B cell (primary cell): ENCODE data around the gene DLGAP3. TPM values are rescaled to one million over a fixed set of nuclear protein-coding genes. Genes with fewer than 3 reads are reported as not detected.

Experiments used
- ATAC-seq: fragments of 200-7000 bp; cut with Tn5 transposase; one replicate; pipeline ENCODE4 v1.10.0; 2021; ENCODE audit warnings: low read depth, mild to moderate bottlenecking, moderate number of reproducible peaks, moderate library complexity
- CTCF ChIA-PET: fragments of 350-600 bp; sonication (Branson Sonifier 250); formaldehyde crosslinking; loops from one replicate; lab custom pipeline; 2021; ENCODE audit warnings: antibody characterized with exemption, inconsistent platforms; lab: Charles Lee
- POLR2A ChIA-PET: fragments of 350-600 bp; sonication (Branson Sonifier 250); formaldehyde crosslinking; loops from one replicate; lab custom pipeline; 2021; ENCODE audit warnings: antibody characterized with exemption; lab: Charles Lee
- DNase-seq: peaks from one replicate; pipeline ENCODE4 v3.0.0; 2013
- H2AFZ ChIP-seq: 2 replicates; pipeline ENCODE4 v1.6.1; 2012; ENCODE audit warnings: mild to moderate bottlenecking, low read depth, low read length; ENCODE audit not compliant: insufficient read depth, poor library complexity, severe bottlenecking
- H3K27ac ChIP-seq, 2 donors: 1 replicate in 1 of 2; 2 replicates in 1 of 2; pipeline ENCODE4 v1.5.1; 2012 to 2013; ENCODE audit warnings: low read length in 2 of 2, mild to moderate bottlenecking in 2 of 2, moderate library complexity in 1 of 2
- H3K27me3 ChIP-seq, 4 experiments: fragments of 200-600 bp in 1 of 4; sonication (generic) in 1 of 4; replicated peaks in 1 of 4; 1 replicate in 2 of 4; 2 replicates in 2 of 4; pipeline versions ENCODE4 v1.6.1 to v1.7.0; 2013 to 2016; ENCODE audit warnings: low read length in 3 of 4, mild to moderate bottlenecking in 2 of 4, mixed read lengths in 1 of 4, moderate library complexity in 1 of 4; ENCODE audit not compliant: insufficient read depth in 4 of 4, control insufficient read depth in 3 of 4; ENCODE audit errors: control extremely low read depth in 1 of 4
- H3K36me3 ChIP-seq, 2 experiments: replicated peaks in 1 of 2; 1 replicate in 1 of 2; 2 replicates in 1 of 2; pipeline versions ENCODE4 v1.6.1 to v1.7.1; 2013; ENCODE audit warnings: low read length in 1 of 2; ENCODE audit not compliant: insufficient read depth in 2 of 2, control insufficient read depth in 1 of 2; ENCODE audit errors: control extremely low read depth in 1 of 2, extremely low read depth in 1 of 2
- H3K4me1 ChIP-seq, 2 donors: fragments of 200-600 bp in 1 of 2; sonication (generic) in 1 of 2; 1 replicate in 1 of 2; 2 replicates in 1 of 2; pipeline versions ENCODE4 v1.5.1 to v1.6.1; 2013 to 2017; ENCODE audit warnings: low read length in 2 of 2; ENCODE audit not compliant: control insufficient read depth in 2 of 2, insufficient read depth in 2 of 2
- H3K4me2 ChIP-seq: replicated peaks from 2 replicates; pipeline ENCODE3; 2012; ENCODE audit warnings: mild to moderate bottlenecking, low read depth, low read length; ENCODE audit not compliant: poor library complexity, severe bottlenecking
- H3K4me3 ChIP-seq, 5 experiments: fragments of 200-600 bp in 1 of 5; sonication (generic) in 1 of 5; 1 replicate in 3 of 5; 2 replicates in 2 of 5; pipeline versions ENCODE4 v1.5.1 to v1.7.0; 2011 to 2016; ENCODE audit warnings: low read length in 4 of 5, mild to moderate bottlenecking in 4 of 5, low read depth in 2 of 5, control low read depth in 1 of 5, moderate library complexity in 1 of 5; ENCODE audit not compliant: insufficient read depth in 1 of 5; ENCODE audit errors: control extremely low read depth in 1 of 5, extremely low read depth in 1 of 5
- H3K79me2 ChIP-seq: fragments of 200-600 bp; sonication (generic); one replicate; pipeline ENCODE4 v1.6.0; 2016; ENCODE audit warnings: low read length; ENCODE audit not compliant: control insufficient read depth, insufficient read depth
- H3K9ac ChIP-seq: fragments of 200-600 bp; sonication (generic); 2 replicates; pipeline ENCODE4 v1.6.1; 2017; ENCODE audit warnings: mild to moderate bottlenecking, low read length, moderate library complexity
- H3K9me3 ChIP-seq, 3 donors: one replicate each; pipeline versions ENCODE4 v1.6.1 to v1.7.1; 2013; ENCODE audit warnings: low read length in 2 of 3; ENCODE audit not compliant: control insufficient read depth in 2 of 3, insufficient read depth in 1 of 3; ENCODE audit errors: control extremely low read depth in 1 of 3
- H4K20me1 ChIP-seq: 2 replicates; pipeline ENCODE4 v1.6.0; 2012; ENCODE audit warnings: mild to moderate bottlenecking, low read length; ENCODE audit not compliant: insufficient read depth, control insufficient read depth, poor library complexity, severe bottlenecking
- H3K27ac Mint-ChIP-seq: one replicate; pipeline ENCODE4 v1.8.0; 2021; ENCODE audit warnings: mixed read lengths
- H3K27me3 Mint-ChIP-seq: one replicate; pipeline ENCODE4 v1.8.0; 2021; ENCODE audit warnings: mixed read lengths
- H3K4me1 Mint-ChIP-seq: one replicate; pipeline ENCODE4 v1.8.0; 2021; ENCODE audit warnings: mixed read lengths
- H3K4me3 Mint-ChIP-seq: one replicate; pipeline ENCODE4 v1.8.0; 2021; ENCODE audit warnings: mixed read lengths
- H3K9me3 Mint-ChIP-seq: one replicate; pipeline ENCODE4 v1.8.0; 2022; ENCODE audit warnings: mixed read lengths; ENCODE audit not compliant: insufficient read depth
- EZH2 ChIP-seq: IDR thresholded peaks from 2 replicates; pipeline ENCODE4 v1.6.1; 2012; ENCODE audit warnings: borderline replicate concordance, low read depth, mild to moderate bottlenecking, moderate library complexity, low read length; ENCODE audit not compliant: insufficient read depth, poor library complexity, severe bottlenecking
- WGBS: methylation state at CpG from one replicate; pipeline ENCODE4 v1.1.5; 2013; ENCODE audit warnings: missing lambda C conversion rate; ENCODE audit not compliant: insufficient coverage; 5-methylcytosine and 5-hydroxymethylcytosine counted together
- intact Hi-C: fragments of 100-400 bp; cut with micrococcal nuclease; formaldehyde crosslinking; loops from one replicate; pipeline ENCODE4 v1.10.0; 2022
- polyA plus RNA-seq: library from polyadenylated mRNA; depleted of rRNA; stranded (reverse); fragments of >200 nt; gene quantifications from 2 replicates; pipeline ENCODE4 v1.2.3, GENCODE V29; 2012
- total RNA-seq, 2 donors: library from RNA; stranded (reverse); fragments of 120-200 nt in 1 of 2; gene quantifications; 1 replicate in 1 of 2; 2 replicates in 1 of 2; pipeline versions ENCODE4 v1.2.3 to v1.2.4, GENCODE V29; 2013 to 2022
- TF ChIP-seq, protein P1 (sequence below): fragments of 200-600 bp; IDR thresholded peaks from one replicate; pipeline ENCODE4 v1.8.0; 2022; ENCODE audit warnings: antibody characterized with exemption, mild to moderate bottlenecking

DLGAP3 gene
- total and polyA plus RNA-seq, 2 donors (not counting 1 experiment from before 2014, with no cell fraction given) = 2.3 to 2.4 TPM

GRCh38 chr1:34904236-34905097 lies 25.0 kb downstream of the DLGAP3 start:
- TF ChIP-seq, protein P1, sequence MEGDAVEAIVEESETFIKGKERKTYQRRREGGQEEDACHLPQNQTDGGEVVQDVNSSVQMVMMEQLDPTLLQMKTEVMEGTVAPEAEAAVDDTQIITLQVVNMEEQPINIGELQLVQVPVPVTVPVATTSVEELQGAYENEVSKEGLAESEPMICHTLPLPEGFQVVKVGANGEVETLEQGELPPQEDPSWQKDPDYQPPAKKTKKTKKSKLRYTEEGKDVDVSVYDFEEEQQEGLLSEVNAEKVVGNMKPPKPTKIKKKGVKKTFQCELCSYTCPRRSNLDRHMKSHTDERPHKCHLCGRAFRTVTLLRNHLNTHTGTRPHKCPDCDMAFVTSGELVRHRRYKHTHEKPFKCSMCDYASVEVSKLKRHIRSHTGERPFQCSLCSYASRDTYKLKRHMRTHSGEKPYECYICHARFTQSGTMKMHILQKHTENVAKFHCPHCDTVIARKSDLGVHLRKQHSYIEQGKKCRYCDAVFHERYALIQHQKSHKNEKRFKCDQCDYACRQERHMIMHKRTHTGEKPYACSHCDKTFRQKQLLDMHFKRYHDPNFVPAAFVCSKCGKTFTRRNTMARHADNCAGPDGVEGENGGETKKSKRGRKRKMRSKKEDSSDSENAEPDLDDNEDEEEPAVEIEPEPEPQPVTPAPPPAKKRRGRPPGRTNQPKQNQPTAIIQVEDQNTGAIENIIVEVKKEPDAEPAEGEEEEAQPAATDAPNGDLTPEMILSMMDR = no peak
- no peak for TF ChIP-seq EZH2
- Histone ChIP-seq H3K36me3 (no peaks in the 10 kb centered on the region), H3K27me3 (no peaks in the 10 kb centered on the region), H3K9me3 (no peaks in the 10 kb centered on the region), H3K79me2 (no peaks in the 10 kb centered on the region), H3K4me3 (no peak overlapping the region), H4K20me1 (no peaks in the 10 kb centered on the region), H2AFZ (no peak overlapping the region), H3K4me1 (no peaks in the 10 kb centered on the region), H3K4me2 (no peak overlapping the region), H3K27ac (no peak overlapping the region), H3K9ac (no peak overlapping the region)
- no peak overlapping the region for H3K27ac Mint-ChIP-seq
- DNase-seq (no peak), ATAC-seq (no peak)
- CTCF ChIA-PET = no interaction called here
- POLR2A ChIA-PET = no interaction called here
- 95% methylated on average over 29 of the region's 33 CpGs for WGBS
- no peak overlapping the region for H3K4me3 Mint-ChIP-seq
- intact Hi-C loops = no loop called here
- no peaks in the 10 kb centered on the region for H3K9me3 Mint-ChIP-seq
- H3K27me3 Mint-ChIP-seq = peaks cover 10% of the 10 kb centered on the region
- H3K4me1 Mint-ChIP-seq = no peaks in the 10 kb centered on the region

DNA sequence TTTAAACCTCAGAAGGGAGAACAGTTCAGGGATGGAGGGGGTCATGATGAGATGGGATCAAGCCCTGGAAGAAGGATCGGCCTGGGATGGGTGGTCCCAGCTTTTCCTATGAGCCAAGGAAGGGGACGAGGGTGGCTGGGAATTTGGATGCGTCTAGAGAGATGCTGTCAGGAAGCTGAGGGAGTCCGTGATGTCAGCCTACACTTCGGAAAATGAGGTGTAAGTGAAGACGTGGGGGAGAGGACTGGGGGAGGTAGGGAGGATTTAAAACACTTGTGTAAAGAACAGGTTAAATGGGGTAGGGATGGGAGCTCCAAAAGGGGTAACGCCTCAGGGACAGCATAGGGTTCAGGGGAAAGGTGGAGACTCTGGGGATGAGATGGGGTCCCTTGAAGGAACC lies 27.5 kb downstream of the DLGAP3 start:
- Histone ChIP-seq H3K9me3 (no peaks in the 10 kb centered on the region), H2AFZ (no peak overlapping the region), H3K27me3 (no peaks in the 10 kb centered on the region), H3K4me1 (no peaks in the 10 kb centered on the region), H3K36me3 (no peaks in the 10 kb centered on the region), H3K79me2 (no peaks in the 10 kb centered on the region), H3K4me3 (no peak overlapping the region), H3K27ac (no peak overlapping the region), H3K9ac (no peak overlapping the region), H3K4me2 (no peak overlapping the region), H4K20me1 (no peaks in the 10 kb centered on the region)
- no peak for ATAC-seq
- H3K27ac Mint-ChIP-seq = no peak overlapping the region
- ChIA-PET CTCF (no interaction called here), POLR2A (no interaction called here)
- DNase-seq = no peak
- H3K4me1 Mint-ChIP-seq = no peaks in the 10 kb centered on the region
- H3K27me3 Mint-ChIP-seq = peaks cover 10% of the 10 kb centered on the region
- TF ChIP-seq, protein P1 = no peak
- no peak for TF ChIP-seq EZH2
- WGBS = 73% methylated on average over 7 of the region's 7 CpGs
- intact Hi-C loops = no loop called here
- H3K9me3 Mint-ChIP-seq = no peaks in the 10 kb centered on the region
- H3K4me3 Mint-ChIP-seq = no peak overlapping the region
